SK-N-MC (cell line): ENCODE measurements around the gene GRAMD4.

ENCODE experiments used
- EZH2 ChIP-seq: fragments of 200-600 bp; sonication (generic); IDR thresholded peaks from one replicate; pipeline ENCODE4 v1.6.1; 2017; ENCODE audit warnings: antibody characterized with exemption
- POLR2AphosphoS5 ChIP-seq: IDR thresholded peaks from 2 replicates; pipeline ENCODE4 v1.6.1; 2012; ENCODE audit warnings: mild to moderate bottlenecking, low read depth, low read length, borderline replicate concordance

DNA sequence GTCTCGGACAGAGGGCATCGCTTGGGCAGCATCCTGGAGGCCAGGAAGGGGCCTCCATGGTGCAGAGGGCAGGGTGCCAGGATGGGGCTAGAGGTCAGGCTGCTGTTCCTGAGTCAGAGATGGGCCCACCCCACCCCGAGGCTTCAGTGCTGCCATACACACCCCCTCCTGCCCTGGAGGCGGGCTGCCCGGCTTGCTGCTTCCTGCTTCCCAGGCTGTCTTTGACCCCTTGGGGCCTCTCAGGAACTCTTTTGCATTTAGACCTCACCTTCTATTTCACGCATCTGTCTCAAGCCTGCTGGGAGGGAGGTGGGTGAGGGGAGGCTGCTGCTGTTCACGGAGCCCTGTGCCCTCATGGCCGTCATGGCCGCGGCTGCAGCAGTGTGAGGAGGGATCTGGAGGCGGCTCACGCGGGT is 6.6 kb upstream of the GRAMD4 start:
- no peak for TF ChIP-seq EZH2
- no peak for TF ChIP-seq POLR2AphosphoS5
